Endothelial cell (in vitro differentiated cells): ENCODE results near the gene ALKBH5. TPM values are rescaled to one million over a fixed set of nuclear protein-coding genes. Genes with fewer than 3 reads are reported as not detected.

Source experiments
- DNase-seq: peaks from one replicate; pipeline ENCODE4 v3.0.0; 2021; ENCODE audit warnings: low spot score
- H3K27ac Mint-ChIP-seq: one replicate; pipeline ENCODE4 v1.8.0; 2021; ENCODE audit warnings: mixed read lengths, inconsistent platforms; ENCODE audit not compliant: unreplicated experiment
- H3K27me3 Mint-ChIP-seq: one replicate; pipeline ENCODE4 v1.8.0; 2021; ENCODE audit warnings: mild to moderate bottlenecking, moderate library complexity, mixed read lengths, inconsistent platforms; ENCODE audit not compliant: unreplicated experiment
- H3K36me3 Mint-ChIP-seq: one replicate; pipeline ENCODE4 v1.8.0; 2021; ENCODE audit warnings: mild to moderate bottlenecking, low read depth, mixed read lengths, inconsistent platforms; ENCODE audit not compliant: unreplicated experiment
- H3K4me1 Mint-ChIP-seq: one replicate; pipeline ENCODE4 v1.8.0; 2021; ENCODE audit warnings: mild to moderate bottlenecking, mixed read lengths, inconsistent platforms; ENCODE audit not compliant: unreplicated experiment
- H3K4me3 Mint-ChIP-seq: one replicate; pipeline ENCODE4 v1.8.0; 2021; ENCODE audit warnings: mild to moderate bottlenecking, mixed read lengths, inconsistent platforms; ENCODE audit not compliant: unreplicated experiment
- H3K9me3 Mint-ChIP-seq: one replicate; pipeline ENCODE4 v1.8.0; 2021; ENCODE audit warnings: mixed read lengths, inconsistent platforms; ENCODE audit not compliant: unreplicated experiment
- CTCF ChIP-seq: fragments of 200-600 bp; sonication (generic); IDR thresholded peaks from one replicate; pipeline ENCODE4 v1.5.0; 2021; ENCODE audit warnings: antibody characterized with exemption; ENCODE audit not compliant: unreplicated experiment
- total RNA-seq: library from RNA; stranded (reverse); fragmentation: NEBNext Ultra II Directional; extraction: Animal tissue kit (Norgen Biotek cat#: 25700); gene quantifications from one replicate; pipeline ENCODE4 v1.2.1, GENCODE V29; 2021; ENCODE audit not compliant: unreplicated experiment

ALKBH5 gene
- total RNA-seq, 1 donor from 2014 or later: 55.3 TPM

GRCh38 chr17:18251204-18251603, 67.6 kb downstream of the ALKBH5 start:
- Mint-ChIP-seq H3K9me3 (no peaks in the 10 kb centered on the region), H3K4me1 (peaks cover 9% of the 10 kb centered on the region), H3K27me3 (peaks cover 8% of the 10 kb centered on the region), H3K4me3 (no peak overlapping the region), H3K36me3 (peaks cover 34% of the 10 kb centered on the region), H3K27ac (no peak overlapping the region)
- no peak for DNase-seq
- TF ChIP-seq CTCF: no peak

- H3K4me3 Mint-ChIP-seq: no peak overlapping the region
- DNase-seq: no peak
- TF ChIP-seq CTCF: no peak
- no peaks in the 10 kb centered on the region for H3K9me3 Mint-ChIP-seq
- H3K4me1 Mint-ChIP-seq: peaks cover 11% of the 10 kb centered on the region
- H3K27me3 Mint-ChIP-seq: peaks cover 10% of the 10 kb centered on the region
- H3K36me3 Mint-ChIP-seq: peaks cover 34% of the 10 kb centered on the region
- H3K27ac Mint-ChIP-seq: no peak overlapping the region
Measured at GRCh38 chr17:18252160-18252559, 68.5 kb downstream of the ALKBH5 start.

- TF ChIP-seq CTCF: no peak
- H3K27me3 Mint-ChIP-seq: peaks cover 6% of the 10 kb centered on the region
- no peak overlapping the region for H3K27ac Mint-ChIP-seq
- no peak for DNase-seq
- H3K4me3 Mint-ChIP-seq: peak overlapping the region; percentile 37
- peaks cover 10% of the 10 kb centered on the region for H3K4me1 Mint-ChIP-seq
- H3K9me3 Mint-ChIP-seq: no peaks in the 10 kb centered on the region
- peaks cover 29% of the 10 kb centered on the region for H3K36me3 Mint-ChIP-seq
Measured at GRCh38 chr17:18253187-18253884, 69.7 kb downstream of the ALKBH5 start.

GRCh38 chr17:18253947-18254821, 70.6 kb downstream of the ALKBH5 start:
- TF ChIP-seq CTCF: no peak
- Mint-ChIP-seq H3K27me3 (peaks cover 9% of the 10 kb centered on the region), H3K36me3 (peaks cover 25% of the 10 kb centered on the region), H3K4me3 (no peak overlapping the region), H3K9me3 (no peaks in the 10 kb centered on the region), H3K4me1 (peaks cover 9% of the 10 kb centered on the region), H3K27ac (no peak overlapping the region)
- no peak for DNase-seq
